Adrenal gland (tissue), 12 donors: ENCODE measurements around the gene RING1. TPM values are rescaled to one million over a fixed set of nuclear protein-coding genes. Genes with fewer than 3 reads are reported as not detected.

Experiments used
- DNase-seq, 7 donors: peaks; one replicate each; pipeline ENCODE4 v3.0.0-alpha.2; 2019 to 2020
- H3K27ac ChIP-seq, 5 donors: fragments of 200-600 bp; sonication (generic) in 4 of 5; 1 replicate in 3 of 5; 2 replicates in 2 of 5; pipeline versions ENCODE4 v1.5.1 to v1.8.0; 2016 to 2020; ENCODE audit warnings: mild to moderate bottlenecking in 1 of 5
- H3K27me3 ChIP-seq: fragments of 200-600 bp; 2 replicates; pipeline ENCODE4 v1.8.0; 2021
- H3K36me3 ChIP-seq, 2 donors: fragments of 200-600 bp; replicated peaks in 1 of 2; 1 replicate in 1 of 2; 2 replicates in 1 of 2; pipeline versions ENCODE4 v1.5.1 to v1.8.0; 2018 to 2022
- H3K4me1 ChIP-seq, 2 donors: fragments of 200-600 bp; replicated peaks in 1 of 2; 1 replicate in 1 of 2; 2 replicates in 1 of 2; pipeline versions ENCODE4 v1.5.1 to v1.8.0; 2018 to 2021
- H3K4me3 ChIP-seq, 4 donors: fragments of 200-600 bp; sonication (generic) in 3 of 4; one replicate each; pipeline ENCODE4 v1.5.1; 2016 to 2018
- H3K9me3 ChIP-seq, 3 donors: fragments of 200-600 bp; sonication (generic) in 1 of 3; replicated peaks in 1 of 3; 1 replicate in 2 of 3; 2 replicates in 1 of 3; pipeline versions ENCODE4 v1.5.1 to v1.8.0; 2016 to 2021
- CTCF ChIP-seq, 6 experiments: fragments of 450-650 bp in 4 of 6; fragments of 200-600 bp in 2 of 6; sonication (generic) in 1 of 6; IDR thresholded peaks; 1 replicate in 5 of 6; 2 replicates in 1 of 6; pipeline versions ENCODE4 v1.5.1 to v1.8.0; 2016 to 2021; ENCODE audit warnings: antibody characterized with exemption in 6 of 6, mild to moderate bottlenecking in 2 of 6, moderate library complexity in 1 of 6
- POLR2A ChIP-seq, 2 donors: fragments of 450-650 bp; IDR thresholded peaks; one replicate each; pipeline ENCODE4 v1.6.1; 2017; ENCODE audit warnings: antibody characterized with exemption in 2 of 2, mild to moderate bottlenecking in 2 of 2, moderate library complexity in 1 of 2
- WGBS, 4 donors: extraction: QIAGEN DNeasy Blood & Tissue Kit in 2 of 4; methylation state at CpG; one replicate each; pipeline versions ENCODE4 v1.1.5 to v1.1.7; 2013 to 2017; 5-methylcytosine and 5-hydroxymethylcytosine counted together
- intact Hi-C, 2 donors: fragments of 100-400 bp; cut with DNase I; formaldehyde crosslinking; loops; one replicate each; pipeline versions ENCODE4 v1.14.1 to v1.15.0; 2022 to 2023
- polyA plus RNA-seq, 3 donors: library from polyadenylated mRNA; stranded (reverse); fragments of 200-250 nt in 2 of 3; fragments of 350-450 nt in 1 of 3; fragmentation: Illumina TruSeq in 1 of 3; extraction: RNeasy Lipid Tissue Mini Kit (QIAGEN cat#74804) in 1 of 3; gene quantifications; one replicate each; pipeline ENCODE4 v1.2.3, GENCODE V29; 2013 to 2014
- total RNA-seq, 9 donors: library from RNA; depleted of rRNA in 4 of 9; stranded (reverse); fragments of >200 nt in 4 of 9; fragments of 120-200 nt in 1 of 9; fragmentation: NEBNext Ultra II Directional in 1 of 9; extraction: Animal tissue kit (Norgen Biotek cat#: 25700) in 1 of 9; gene quantifications; one replicate each; pipeline versions ENCODE4 v1.1.0 to v1.2.4, GENCODE V29; 2013 to 2023
- donor health status: healthy with polysubstance abuse.
- donor health status: Bipolar disorder and iron deficiency.
- donor health status: DM: yes; HTN: yes; CAD: no.
- donor health status: DM: no; HTN: no; CAD: no.
- donor health status: DM: no; HTN: no; CAD: no.
- donor health status: DM: yes; HTN: yes; CAD: no.

The RING1 gene
- total and polyA plus RNA-seq, 12 donors, result 8.5 to 107 (median 32.4) TPM

DNA sequence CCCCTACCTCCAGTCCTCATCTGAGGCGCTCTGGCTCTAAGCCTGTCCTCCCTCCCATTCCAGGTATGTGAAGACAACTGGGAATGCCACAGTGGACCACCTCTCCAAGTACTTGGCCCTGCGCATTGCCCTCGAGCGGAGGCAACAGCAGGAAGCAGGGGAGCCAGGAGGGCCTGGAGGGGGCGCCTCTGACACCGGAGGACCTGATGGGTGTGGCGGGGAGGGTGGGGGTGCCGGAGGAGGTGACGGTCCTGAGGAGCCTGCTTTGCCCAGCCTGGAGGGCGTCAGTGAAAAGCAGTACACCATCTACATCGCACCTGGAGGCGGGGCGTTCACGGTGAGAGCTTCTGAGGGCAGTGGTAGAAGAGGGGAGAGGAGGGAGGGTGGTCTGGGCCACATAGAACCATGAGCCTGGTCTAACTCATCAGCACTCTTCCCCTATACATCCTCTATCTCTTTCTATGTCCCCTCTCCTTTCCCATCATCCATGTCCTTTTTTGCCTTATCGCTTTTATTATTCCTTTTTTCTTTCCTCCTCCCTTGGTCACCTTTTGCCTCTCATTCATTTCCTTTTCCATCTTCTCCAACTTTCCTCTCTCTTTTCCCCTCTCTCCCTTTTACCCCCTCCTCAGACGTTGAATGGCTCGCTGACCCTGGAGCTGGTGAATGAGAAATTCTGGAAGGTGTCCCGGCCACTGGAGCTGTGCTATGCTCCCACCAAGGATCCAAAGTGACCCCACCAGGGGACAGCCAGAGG is 3.5 kb downstream of the RING1 start:
- H3K9me3 ChIP-seq, result no peaks in the 10 kb centered on the region
- intact Hi-C loops, result loop anchor here in 1 of 2 donors (5.0 kb wide), 1 partner anchor 35 kb away; no protein-coding TSS in a partner anchor
- 88 to 91% (median 90%) methylated on average over 11 to 18 of the region's 18 CpGs for WGBS, 4 donors
- no peak for TF ChIP-seq CTCF (IDR thresholded peaks at IDR 0.05)
- no peak for TF ChIP-seq POLR2A (IDR thresholded peaks at IDR 0.05)
- H3K27ac ChIP-seq, result no peak overlapping the region
- DNase-seq, result peak in 1 of 7 donors; percentile 23
- H3K4me1 ChIP-seq, result peaks cover 12 to 20% of the 10 kb centered on the region in 2 donors
- H3K4me3 ChIP-seq, result no peak overlapping the region
- peaks cover 0 to 15% of the 10 kb centered on the region in 2 donors for H3K36me3 ChIP-seq
- no peaks in the 10 kb centered on the region for H3K27me3 ChIP-seq

- TF ChIP-seq POLR2A (IDR thresholded peaks at IDR 0.05) (no peak), CTCF (IDR thresholded peaks at IDR 0.05) (no peak)
- H3K4me3 ChIP-seq, result peak overlapping the region in 1 of 4 donors; percentile 44
- no peak for DNase-seq
- no peak overlapping the region for H3K27ac ChIP-seq
- WGBS, 4 donors, result 2 to 9% (median 5%) methylated on average over 6 of the region's 6 CpGs
- peaks cover 0 to 15% of the 10 kb centered on the region in 2 donors for H3K36me3 ChIP-seq
- no peaks in the 10 kb centered on the region for H3K9me3 ChIP-seq
- H3K27me3 ChIP-seq, result no peaks in the 10 kb centered on the region
- H3K4me1 ChIP-seq, result peaks cover 3 to 16% of the 10 kb centered on the region in 2 donors
- intact Hi-C loops, result loop anchor here in 1 of 2 donors (5.0 kb wide), 1 partner anchor 34 kb away; no protein-coding TSS in a partner anchor
These were observed 4.5 kb downstream of the RING1 start for GRCh38 chr6:33212857-33213165.

GRCh38 chr6:33213166-33213988 is 5.1 kb downstream of the RING1 start:
- H3K4me1 ChIP-seq, result peaks cover 3 to 16% of the 10 kb centered on the region in 2 donors
- DNase-seq, result peak in 3 of 7 donors; percentile 20 to 34 (median 23)
- peak overlapping the region in 2 of 4 donors; percentile 11 to 44 for H3K4me3 ChIP-seq
- H3K9me3 ChIP-seq, result no peaks in the 10 kb centered on the region
- WGBS, 4 donors, result 1 to 2% (median 1%) methylated on average over 24 to 43 of the region's 43 CpGs
- TF ChIP-seq POLR2A (IDR thresholded peaks at IDR 0.05) (no peak), CTCF (IDR thresholded peaks at IDR 0.05) (no peak)
- no peaks in the 10 kb centered on the region for H3K27me3 ChIP-seq
- intact Hi-C loops, result loop anchor here in 1 of 2 donors (5.0 kb wide), 1 partner anchor 34 kb away; no protein-coding TSS in a partner anchor
- H3K27ac ChIP-seq, result no peak overlapping the region
- H3K36me3 ChIP-seq, result peaks cover 0 to 15% of the 10 kb centered on the region in 2 donors

DNA sequence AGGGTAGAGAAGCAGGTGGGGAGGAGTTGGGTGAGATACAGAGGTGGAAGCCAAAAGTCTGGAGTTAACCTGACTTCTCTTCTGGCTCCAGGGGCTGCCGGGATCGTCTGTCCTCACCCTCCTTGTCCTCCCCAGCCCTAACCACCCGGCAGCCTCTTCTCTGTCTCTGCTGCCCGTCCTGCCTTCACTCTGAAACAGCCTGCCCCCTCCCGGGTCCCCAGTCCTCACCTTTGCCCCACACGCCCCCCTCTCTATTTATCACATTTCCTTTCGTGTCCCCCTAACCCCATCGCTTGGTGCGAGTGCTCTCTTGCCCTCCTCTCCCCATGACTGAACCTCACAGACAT is 5.7 kb downstream of the RING1 start:
- TF ChIP-seq CTCF (IDR thresholded peaks at IDR 0.05) (no peak), POLR2A (IDR thresholded peaks at IDR 0.05) (no peak)
- H3K4me1 ChIP-seq, result peaks cover 3 to 13% of the 10 kb centered on the region in 2 donors
- DNase-seq, result no peak
- no peaks in the 10 kb centered on the region for H3K9me3 ChIP-seq
- 12 to 25% (median 18%) methylated on average over 9 of the region's 9 CpGs for WGBS, 4 donors
- H3K27ac ChIP-seq, result no peak overlapping the region
- H3K36me3 ChIP-seq, result peaks cover 0 to 15% of the 10 kb centered on the region in 2 donors
- H3K27me3 ChIP-seq, result no peaks in the 10 kb centered on the region
- peak overlapping the region in 1 of 4 donors; percentile 44 for H3K4me3 ChIP-seq
- intact Hi-C loops, result loop anchor here in 1 of 2 donors (5.0 kb wide), 1 partner anchor 33 kb away; no protein-coding TSS in a partner anchor
